HG03064 (cell line): ENCODE measurements around the gene SLC2A13.
"Not testable (repeated sequence)": the region's sequence is repeated elsewhere in the genome, so short reads cannot be mapped to it uniquely, and the experiment has no call there.

ENCODE experiments used
- ATAC-seq: cut with Tn5 transposase; IDR thresholded peaks from one replicate; pipeline ENCODE4 v1.9.1; 2021; ENCODE audit warnings: low read depth; ENCODE audit not compliant: unreplicated experiment

SLC2A13 gene

DNA sequence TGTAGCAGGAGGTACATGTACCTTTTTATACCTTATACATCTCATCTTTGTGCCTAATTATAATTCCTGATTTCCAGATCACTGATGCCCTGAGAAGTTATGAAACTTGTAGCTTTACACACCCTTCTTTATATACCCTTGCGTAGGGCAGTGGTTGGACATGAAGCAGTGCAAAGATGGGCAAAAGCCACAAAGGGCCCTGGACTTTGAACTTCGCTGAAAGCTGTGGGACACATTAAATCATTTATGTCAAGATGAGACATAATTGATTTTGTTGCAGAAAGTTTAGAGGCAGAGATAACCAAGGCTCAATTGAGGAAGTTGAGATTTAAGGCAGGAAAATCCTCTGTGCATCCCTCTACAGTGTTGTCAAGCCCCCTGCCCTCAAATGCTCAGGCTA, 170.0 kb downstream of the SLC2A13 start:
- ATAC-seq = no peak

DNA sequence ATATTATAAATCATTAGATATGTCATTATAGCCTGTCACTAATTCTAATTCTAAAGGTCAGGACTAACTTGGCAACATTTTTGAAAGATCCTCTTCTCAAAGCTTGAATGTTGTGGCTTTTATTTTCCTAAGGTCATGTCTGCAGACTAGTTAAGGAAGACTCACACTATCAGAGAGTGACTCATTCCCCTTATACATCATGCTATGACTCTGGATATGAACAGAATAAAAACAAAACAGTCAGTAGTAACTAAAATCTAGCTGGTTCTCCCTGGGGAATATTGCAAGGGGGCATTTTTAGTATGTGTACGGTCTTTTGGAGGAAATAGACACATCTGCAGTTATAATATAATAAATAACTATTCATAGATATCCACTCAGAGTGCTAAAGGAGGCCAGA, 170.6 kb downstream of the SLC2A13 start:
- ATAC-seq = no peak

DNA sequence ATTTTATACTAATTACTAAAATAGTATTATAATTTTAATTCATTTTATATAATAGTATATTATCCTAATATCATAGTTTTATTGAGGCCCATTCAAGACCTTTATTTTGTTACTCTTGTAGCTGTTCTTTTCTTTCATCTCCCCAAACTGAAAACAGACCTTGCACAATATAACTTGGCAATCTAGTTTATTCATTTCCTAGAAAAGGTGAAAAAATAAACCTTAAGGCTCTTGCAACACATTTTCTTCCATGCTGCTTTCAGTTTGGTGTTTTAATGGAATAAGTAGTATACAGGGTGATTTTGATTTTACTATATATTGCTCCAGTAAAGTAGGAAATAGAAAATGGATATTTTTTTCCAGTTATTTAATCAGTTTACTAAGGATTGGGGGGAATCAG, 174.0 kb downstream of the SLC2A13 start:
- ATAC-seq = no peak

DNA sequence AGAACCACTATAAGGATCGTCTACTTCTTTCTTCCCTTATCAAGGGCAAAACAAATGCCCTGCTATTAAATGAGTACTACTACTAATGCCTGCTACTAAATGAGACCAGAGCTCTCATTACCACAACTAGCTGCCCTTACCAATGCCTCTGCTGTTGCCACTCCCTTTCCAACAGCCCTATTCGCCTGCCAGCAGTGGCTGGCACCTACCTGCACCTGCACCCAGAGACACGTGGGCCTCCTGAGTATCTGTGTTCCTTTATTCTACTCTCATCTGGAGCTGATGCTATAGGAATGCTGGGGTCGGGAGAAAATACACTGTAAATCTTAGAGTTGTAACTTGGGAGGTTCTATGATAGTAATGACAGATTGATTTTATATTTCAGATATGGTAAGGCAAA, 174.7 kb downstream of the SLC2A13 start:
- ATAC-seq = no peak

DNA sequence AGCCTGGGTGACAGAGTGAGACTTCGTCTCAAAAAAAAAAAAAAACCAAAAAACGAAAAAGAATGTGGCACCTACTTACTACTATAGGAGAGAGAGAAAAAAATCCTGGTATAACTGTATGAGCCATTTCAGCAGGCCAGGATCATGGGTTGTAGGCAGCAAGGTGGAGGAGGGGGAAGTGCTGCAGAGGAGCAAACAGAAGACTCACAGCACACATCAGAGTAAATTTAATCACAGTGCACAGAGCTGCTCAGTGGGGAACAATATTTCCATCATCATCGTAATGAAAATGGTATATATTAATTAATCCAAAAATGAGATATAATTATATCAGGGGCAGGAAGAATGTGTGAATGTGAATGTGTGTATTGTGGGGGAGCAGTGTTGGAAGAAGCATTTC, 175.8 kb downstream of the SLC2A13 start:
- ATAC-seq = no peak

DNA sequence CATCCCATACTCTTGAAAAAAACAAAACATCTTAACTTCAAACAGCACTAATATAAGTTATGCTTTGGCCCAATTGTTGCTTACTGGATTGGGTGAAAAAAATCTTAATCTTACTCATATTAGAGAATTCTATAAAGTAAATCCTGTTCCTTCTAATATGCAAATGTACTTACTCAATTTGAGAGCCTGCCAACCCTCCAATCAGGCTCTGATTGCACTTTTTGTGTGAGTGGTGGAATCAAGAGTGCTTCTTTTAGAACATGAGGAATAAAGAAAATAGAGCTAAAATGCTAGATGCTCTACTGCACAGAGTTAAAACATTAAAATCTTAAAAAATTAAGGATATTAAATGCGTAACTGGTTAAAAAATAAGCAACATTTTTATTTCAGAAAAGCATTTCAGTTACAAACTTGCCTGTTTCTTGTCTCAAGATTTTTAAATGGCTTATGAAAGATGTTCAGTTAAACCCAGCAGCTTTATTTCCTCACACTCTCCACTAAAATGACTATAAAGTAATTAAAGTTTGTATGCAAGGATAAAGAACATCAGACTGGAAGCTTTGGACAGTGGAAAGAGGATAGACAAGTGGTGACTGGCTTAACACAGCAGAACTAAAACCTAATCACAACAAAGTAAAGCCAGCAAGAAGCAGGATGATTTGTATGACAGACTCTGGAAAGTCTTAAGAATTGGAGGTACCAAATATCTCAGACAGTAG, 177.5 kb downstream of the SLC2A13 start:
- no peak for ATAC-seq

DNA sequence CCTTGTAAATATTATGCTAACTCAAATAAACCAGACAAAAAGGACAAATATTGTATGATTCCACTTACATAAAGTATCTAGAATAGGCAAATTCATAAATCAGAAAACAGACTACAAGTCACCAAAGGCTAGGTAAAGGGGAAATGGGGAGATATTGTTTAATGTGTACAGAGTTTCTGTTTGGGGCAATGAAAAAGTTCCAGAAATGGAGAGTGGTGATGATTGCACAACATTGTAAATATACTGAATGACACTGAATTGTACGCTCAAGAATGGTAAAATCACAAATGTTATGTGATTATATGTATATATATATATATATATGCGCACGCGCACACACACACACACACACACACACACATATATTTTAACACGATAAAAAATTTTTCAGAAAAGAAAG, 182.5 kb downstream of the SLC2A13 start:
- no peak for ATAC-seq

DNA sequence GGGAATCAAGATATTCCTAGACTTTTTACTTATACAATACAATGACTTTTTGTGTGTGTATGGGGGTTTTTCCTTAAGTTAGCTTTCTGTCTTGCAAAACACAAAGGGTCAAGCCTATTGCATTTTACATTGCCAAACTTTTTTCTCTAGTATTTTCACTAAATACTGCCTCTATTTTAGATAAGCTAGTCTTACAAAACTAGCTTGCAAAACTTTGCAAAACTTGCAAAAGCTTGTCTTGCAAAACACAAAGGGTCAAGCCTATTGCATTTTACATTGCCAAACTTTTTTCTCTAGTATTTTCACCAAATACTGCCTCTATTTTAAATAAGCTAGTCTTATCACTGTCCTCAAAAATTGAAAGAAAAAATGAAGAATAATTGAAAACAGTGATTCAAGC, 183.3 kb downstream of the SLC2A13 start:
- not testable (repeated sequence) for ATAC-seq

DNA sequence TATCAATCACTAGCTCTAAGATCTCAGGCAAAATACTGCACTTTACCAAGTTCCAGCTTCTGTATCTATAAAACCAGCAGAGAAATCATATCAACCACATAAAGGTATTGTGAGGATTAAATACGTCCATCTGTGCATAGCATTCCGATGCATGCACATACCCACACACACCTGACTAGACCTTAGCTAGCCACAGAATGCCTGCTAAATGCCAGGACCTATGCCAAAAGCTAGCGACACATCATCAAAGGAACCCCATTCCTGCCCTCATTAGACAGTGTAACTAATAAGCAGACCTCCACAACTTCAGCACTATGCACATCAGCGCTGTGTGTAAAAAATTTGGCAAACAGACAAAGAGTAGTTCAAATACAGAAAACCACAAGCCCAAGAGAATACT, 185.2 kb downstream of the SLC2A13 start:
- no peak for ATAC-seq

DNA sequence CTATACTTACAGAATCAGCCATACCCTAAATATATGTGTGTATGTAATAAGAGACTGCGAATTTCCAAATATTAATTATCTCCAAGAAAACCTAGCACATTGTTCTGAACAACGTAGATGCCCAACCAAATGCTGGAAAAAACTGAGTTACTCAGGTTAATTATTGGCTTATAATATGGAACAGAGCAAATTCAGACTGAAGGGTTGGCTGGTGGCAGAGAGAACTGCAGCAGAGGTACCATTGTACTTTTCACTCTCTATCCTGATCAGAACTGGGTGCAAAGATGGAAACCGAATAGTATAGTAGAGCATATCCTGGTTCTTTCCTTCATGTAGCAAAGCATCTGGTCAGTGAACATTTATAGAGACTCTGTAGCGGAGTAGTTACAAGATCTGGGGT, 185.7 kb downstream of the SLC2A13 start:
- ATAC-seq = no peak

DNA sequence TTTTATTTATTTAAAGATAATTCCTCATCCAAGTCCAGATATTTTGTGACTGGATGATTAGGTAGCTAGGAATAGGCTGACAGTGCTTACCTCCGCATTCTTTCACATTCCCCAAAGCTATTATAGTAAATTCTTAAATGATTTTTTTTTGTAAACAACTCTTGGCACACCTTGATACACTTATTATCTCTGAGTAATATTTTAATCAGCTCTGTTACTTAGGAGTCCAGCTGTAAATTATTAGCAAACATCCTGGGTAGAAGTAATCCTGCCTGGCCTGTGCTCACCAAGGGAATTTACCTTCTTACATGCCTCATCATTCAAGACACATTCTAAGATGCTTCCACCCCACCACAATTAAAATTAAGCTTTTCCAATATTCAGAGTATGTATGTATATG, 186.1 kb downstream of the SLC2A13 start:
- no peak for ATAC-seq

DNA sequence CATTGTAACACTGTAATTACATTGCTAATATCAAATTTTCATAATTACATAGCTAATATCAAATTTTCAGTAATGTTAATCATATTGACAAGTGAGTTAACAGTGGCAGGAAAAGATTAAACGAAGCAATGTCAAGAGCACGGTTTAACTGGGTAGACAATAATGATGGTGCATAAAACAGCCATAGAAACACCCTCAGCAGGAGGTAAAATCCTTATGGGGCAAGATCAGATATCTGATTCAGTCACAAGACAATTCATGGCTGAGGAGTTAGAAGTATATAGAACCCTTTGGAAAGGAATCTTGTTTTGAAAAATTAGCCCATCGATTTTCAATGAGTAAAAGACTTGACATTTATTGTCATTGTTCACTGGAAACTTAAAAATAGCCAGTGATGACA, 190.6 kb downstream of the SLC2A13 start:
- ATAC-seq = no peak

DNA sequence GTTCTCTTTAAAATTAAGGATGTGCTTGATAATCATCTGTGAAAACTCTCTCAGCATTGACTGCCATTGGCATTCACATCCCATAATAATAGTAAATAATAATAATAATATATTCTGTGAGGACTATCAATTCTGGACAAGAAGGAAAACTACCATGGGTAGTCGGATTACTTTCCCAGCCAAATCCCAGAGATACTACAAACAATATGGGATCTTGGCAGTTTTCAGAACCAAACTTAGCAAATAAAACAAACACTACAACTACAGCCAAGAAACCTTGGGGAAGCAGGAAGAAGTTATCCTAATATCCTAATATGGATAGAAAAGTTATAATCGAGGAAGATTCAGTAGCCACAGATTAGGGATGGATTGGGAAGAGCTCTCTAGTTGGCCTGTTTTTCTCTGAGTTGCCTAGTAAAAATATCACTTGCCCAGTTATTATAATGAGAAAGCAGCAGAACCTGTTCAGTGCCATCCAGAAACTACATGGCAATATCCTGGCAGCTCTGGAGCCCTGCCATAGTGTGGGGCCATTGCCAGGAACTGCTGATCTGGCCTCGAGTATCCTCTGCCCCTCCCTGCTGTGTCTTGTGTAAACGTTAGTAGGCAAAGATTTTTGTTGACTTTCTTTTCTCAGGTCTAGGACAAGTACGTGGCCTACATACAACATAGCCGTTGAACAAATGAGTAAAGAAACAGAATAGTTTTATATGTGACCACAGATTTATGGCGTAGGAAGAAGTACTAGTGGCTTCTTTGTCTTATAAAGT, 193.5 kb downstream of the SLC2A13 start:
- ATAC-seq = no peak

DNA sequence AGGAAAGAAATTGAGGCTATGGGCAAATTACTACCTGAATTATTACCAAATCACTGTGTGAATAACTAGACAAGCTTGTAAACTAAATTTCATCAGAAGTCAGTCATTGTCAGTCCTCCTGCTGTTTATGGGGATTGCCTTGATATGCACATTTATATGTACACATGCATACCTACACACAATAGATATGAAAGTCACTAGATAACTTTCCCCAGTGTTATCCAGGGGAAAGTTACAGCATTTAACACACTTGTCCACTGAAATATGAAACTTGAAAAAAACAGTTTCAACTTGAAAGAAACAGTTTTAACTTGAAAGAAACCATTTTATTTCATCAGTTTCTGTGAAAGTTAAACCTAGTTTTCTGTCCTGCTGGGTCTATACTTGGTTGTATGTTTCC, 199.6 kb downstream of the SLC2A13 start:
- ATAC-seq = no peak

DNA sequence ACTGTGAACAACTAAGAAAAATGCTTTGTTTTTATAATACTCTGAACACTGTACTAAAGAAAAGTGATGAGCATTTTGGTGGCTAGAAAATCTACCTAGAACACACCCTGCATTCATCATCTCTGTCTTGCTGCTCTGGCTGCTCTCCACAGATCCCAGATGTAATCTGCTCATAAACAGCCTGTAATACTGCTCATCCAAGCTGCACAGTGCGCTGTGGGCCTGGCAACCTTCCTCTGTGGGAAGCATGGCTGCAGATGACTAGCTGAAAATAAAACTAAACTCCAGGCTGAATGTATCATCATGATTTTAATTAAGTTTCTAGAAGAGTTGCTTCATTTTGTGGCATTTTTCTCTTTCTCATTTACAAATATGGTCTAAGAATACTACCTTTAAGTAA, 200.7 kb downstream of the SLC2A13 start:
- ATAC-seq = no peak

DNA sequence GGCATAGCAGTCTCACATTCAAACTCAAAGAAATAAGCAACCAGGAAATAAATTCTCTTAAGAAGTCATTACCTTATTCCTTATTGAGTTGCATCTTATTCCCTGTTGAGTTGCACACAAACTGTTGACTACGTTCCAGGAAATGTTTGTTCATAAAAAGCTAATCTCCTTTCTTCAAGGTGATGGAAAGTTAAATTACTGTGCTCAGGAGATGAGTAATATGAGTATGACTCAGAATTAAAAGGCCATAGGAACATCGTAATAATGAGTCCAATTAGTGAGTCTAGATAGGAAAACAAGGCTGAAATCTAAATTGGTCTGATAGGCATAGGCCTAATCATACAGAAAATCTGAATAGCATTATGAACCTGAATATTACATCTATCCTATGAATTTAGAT, 203.1 kb downstream of the SLC2A13 start:
- no peak for ATAC-seq

DNA sequence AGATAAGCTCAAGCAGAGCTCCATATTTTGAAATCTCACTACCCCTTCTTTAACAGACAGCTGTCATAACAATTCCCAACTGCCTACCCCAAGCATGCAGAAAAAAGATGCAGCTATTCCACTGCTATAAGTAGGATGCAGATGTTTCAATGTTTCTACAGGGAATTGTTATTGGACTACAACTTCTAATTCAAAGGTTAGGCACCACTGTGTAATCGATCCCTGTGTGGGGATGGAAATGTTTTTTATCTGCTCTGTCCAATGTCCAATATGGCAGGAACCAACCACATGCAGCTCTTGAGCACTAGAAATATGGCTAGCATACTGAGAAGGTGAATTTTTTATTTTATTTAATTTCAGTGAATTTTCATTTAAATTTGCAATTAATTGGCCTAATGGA, 208.6 kb downstream of the SLC2A13 start:
- ATAC-seq = no peak

DNA sequence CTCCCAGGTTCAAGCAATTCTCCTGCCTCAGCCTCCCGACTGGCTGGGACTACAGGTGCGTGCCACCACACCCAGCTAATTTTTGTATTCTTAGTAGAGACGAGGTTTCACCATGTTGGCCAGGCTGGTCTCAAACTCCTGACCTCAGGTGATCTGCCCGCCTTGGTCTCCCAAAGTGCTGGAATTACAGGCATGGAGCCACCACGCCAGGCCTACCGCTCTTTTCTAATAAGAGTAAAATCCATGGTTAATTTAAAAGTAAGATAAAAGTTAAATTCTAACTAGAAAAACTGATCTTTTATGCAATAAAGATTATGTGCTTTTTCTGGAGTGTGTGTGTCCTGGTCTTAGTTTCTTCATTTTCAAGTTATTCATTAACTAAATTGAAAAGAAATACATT, 212.5 kb downstream of the SLC2A13 start:
- ATAC-seq = not testable (repeated sequence)

DNA sequence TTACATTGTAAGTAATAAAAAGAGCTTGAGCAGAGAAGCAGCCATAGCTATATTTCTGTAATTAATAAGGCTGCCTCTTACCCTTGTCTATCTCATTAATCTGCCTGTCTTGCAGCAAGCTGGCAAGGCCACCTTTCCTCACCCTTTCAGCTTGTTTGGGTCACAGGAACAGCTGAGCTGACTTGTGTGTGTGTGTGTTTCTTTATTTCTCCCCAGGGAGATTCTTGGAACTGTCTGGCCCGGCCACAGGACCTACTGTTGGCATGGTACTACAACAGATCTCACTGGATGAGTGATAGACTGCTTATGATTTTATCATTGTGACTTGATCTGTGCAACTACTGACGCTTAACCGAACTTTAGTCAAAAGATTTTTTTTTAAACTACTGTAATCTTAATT, 213.7 kb downstream of the SLC2A13 start:
- no peak for ATAC-seq

DNA sequence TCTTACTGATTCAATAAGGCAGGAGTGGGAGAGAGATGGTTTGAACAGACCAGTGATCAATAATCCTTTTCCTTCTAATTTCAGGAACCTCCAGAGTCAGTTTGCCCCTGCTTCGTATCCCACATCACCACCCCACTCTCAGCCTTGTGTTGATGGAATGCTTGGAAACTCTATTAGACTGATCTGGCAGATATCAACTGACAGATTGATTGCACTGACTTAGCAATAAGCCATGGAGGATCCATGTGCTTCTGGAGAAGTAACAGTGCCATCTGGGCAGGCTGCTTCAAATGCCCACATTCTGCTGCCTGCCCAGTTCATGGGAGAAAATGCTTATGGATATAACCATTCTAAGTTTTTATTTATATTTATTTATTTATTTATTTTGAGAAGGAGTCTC, 218.0 kb downstream of the SLC2A13 start:
- ATAC-seq = no peak

DNA sequence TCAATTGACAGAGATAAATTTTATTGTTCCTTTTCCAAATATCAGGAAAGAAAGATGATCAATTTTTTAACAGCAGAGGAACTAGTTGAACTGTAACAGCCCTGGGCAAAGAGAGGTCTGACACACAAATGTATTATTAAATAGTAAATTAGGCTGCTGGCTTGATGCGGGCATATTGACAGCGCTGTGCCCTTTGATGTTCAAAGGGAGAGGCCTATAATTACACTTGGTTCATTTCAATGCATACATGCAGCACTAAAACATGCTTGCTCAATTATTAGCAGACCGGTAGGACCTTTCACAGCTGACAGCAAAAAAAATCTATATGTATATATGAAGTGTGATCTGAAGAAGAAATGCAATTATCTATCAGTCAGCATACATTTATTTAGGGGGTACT, 219.8 kb downstream of the SLC2A13 start:
- ATAC-seq = no peak

DNA sequence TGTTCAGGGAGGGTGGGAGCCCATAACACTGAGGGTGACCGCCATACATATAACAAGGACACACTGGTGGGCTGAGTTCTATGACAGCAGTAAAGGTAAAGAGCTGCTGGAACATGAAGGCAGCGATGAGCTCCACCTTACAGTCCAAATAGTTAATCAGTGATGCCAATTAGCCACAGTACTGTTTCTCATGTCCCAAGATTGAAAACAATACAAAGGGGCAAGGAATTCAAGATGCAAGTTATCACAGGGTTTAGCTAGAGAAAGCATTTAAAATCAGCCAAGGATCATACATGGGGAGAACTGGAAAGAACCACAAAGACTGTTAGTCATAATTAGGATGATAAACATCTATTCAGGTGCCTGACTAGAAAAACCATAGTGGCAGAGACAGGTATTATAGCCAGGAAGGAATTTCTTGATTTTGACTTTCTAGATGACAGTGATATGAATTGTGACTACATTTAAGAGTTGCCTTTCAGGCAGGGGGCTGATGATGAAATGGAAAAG, 221.2 kb downstream of the SLC2A13 start:
- ATAC-seq = no peak
